Globus pallidus (tissue), 1 donor: ENCODE data around the gene SSU72.

Source experiments
- DNase-seq: peaks from one replicate; pipeline ENCODE4 v3.0.0-alpha.2; 2015; ENCODE audit warnings: low spot score

SSU72 gene

GRCh38 chr1:1610796-1611195 is 36.1 kb upstream of the SSU72 start:
- DNase-seq = no peak

GRCh38 chr1:1609822-1610485 is 35.3 kb upstream of the SSU72 start:
- DNase-seq = no peak

GRCh38 chr1:1606232-1606631 is 31.6 kb upstream of the SSU72 start:
- no peak for DNase-seq

GRCh38 chr1:1605724-1606123 is 31.1 kb upstream of the SSU72 start:
- no peak for DNase-seq

- DNase-seq = no peak
Measured at GRCh38 chr1:1605034-1605591, 30.4 kb upstream of the SSU72 start.

GRCh38 chr1:1604374-1605033 is 29.8 kb upstream of the SSU72 start:
- no peak for DNase-seq

GRCh38 chr1:1603671-1604373 is 29.2 kb upstream of the SSU72 start:
- no peak for DNase-seq

- no peak for DNase-seq
Measured at GRCh38 chr1:1602968-1603506, 28.4 kb upstream of the SSU72 start.

- DNase-seq = no peak
Measured at GRCh38 chr1:1602304-1602967, 27.8 kb upstream of the SSU72 start.

- DNase-seq = no peak
Measured at GRCh38 chr1:1601564-1602303, 27.1 kb upstream of the SSU72 start.

GRCh38 chr1:1600861-1601563 is 26.3 kb upstream of the SSU72 start:
- DNase-seq = no peak

- DNase-seq = no peak
Measured at GRCh38 chr1:1599935-1600860, 25.5 kb upstream of the SSU72 start, which contains the start of gene FNDC10. FNDC10 (minus strand) TSS chr1:1600135; CDS start chr1:1600015, 120 bp downstream.

- no peak for DNase-seq
Measured at GRCh38 chr1:1599030-1599934, 24.6 kb upstream of the SSU72 start.

GRCh38 chr1:1598720-1599029 is 24.0 kb upstream of the SSU72 start:
- DNase-seq = no peak

- DNase-seq = no peak
Measured at GRCh38 chr1:1598051-1598719, 23.5 kb upstream of the SSU72 start.

GRCh38 chr1:1597275-1597930 is 22.7 kb upstream of the SSU72 start:
- DNase-seq = no peak

- DNase-seq = no peak
Measured at GRCh38 chr1:1596493-1597274, 22.0 kb upstream of the SSU72 start.
